Adrenal gland (tissue), 5 donors: Measurements from ENCODE around the gene CRAT.

ENCODE experiments used
- CTCF ChIP-seq, 6 experiments: fragments of 450-650 bp in 4 of 6; fragments of 200-600 bp in 2 of 6; sonication (generic) in 1 of 6; IDR thresholded peaks; 1 replicate in 5 of 6; 2 replicates in 1 of 6; pipeline versions ENCODE4 v1.5.1 to v1.8.0; 2016 to 2021; ENCODE audit warnings: antibody characterized with exemption in 6 of 6, mild to moderate bottlenecking in 2 of 6, moderate library complexity in 1 of 6
- POLR2A ChIP-seq, 2 donors: fragments of 450-650 bp; IDR thresholded peaks; one replicate each; pipeline ENCODE4 v1.6.1; 2017; ENCODE audit warnings: antibody characterized with exemption in 2 of 2, mild to moderate bottlenecking in 2 of 2, moderate library complexity in 1 of 2
- donor health status: DM: no; HTN: no; CAD: no.

- no peak for TF ChIP-seq CTCF (IDR thresholded peaks at IDR 0.05)
- TF ChIP-seq POLR2A (IDR thresholded peaks at IDR 0.05), result peak; percentile 39 to 61
These were observed 29.8 kb downstream of the CRAT start, which contains the start of gene DOLPP1 for GRCh38 chr9:129080601-129081387.
